ENCODE data around the gene NDUFB3. TPM values are rescaled to one million over a fixed set of nuclear protein-coding genes. Genes with fewer than 3 reads are reported as not detected.
"Not testable (repeated sequence)": the region's sequence is repeated elsewhere in the genome, so short reads cannot be mapped to it uniquely, and the experiment has no call there.

The NDUFB3 gene
- total and polyA plus RNA-seq, 4 donors, result 46.2 to 87.5 (median 79.1) TPM

- ATAC-seq (ENCODE audit: insufficient read depth, low FRiP score) (peak; percentile 44), DNase-seq (peak; percentile 76 to 87 (median 85))
- no peaks in the 10 kb centered on the region for H3K27me3 ChIP-seq (ENCODE audit: control insufficient read depth in 3 of 3, insufficient read depth in 3 of 3, low read length in 2 of 3)
- no peaks in the 10 kb centered on the region for H3K36me3 ChIP-seq (ENCODE audit: control insufficient read depth in 4 of 4, insufficient read depth in 4 of 4, low read length in 4 of 4)
- no peak for TF ChIP-seq CTCF (IDR thresholded peaks at IDR 0.05; ENCODE audit: control extremely low read depth, extremely low read depth)
- 0 to 1% methylated on average over 71 to 75 of the region's 75 CpGs for WGBS, 2 donors
- peaks cover 0 to 16% (median 7%) of the 10 kb centered on the region in 5 donors for H3K4me1 ChIP-seq (ENCODE audit: control insufficient read depth in 5 of 5, insufficient read depth in 5 of 5, low read length in 5 of 5)
- peak within 1 kb of the TSS; percentile 89 to 99 for H3K9ac ChIP-seq (ENCODE audit: insufficient read depth in 1 of 2, low read length in 2 of 2)
- peak within 1 kb of the TSS; percentile 99 to 100 for H3K27ac ChIP-seq (ENCODE audit: low read depth in 1 of 2, low read length in 1 of 2)
- H3K4me3 ChIP-seq, result peak within 1 kb of the TSS; percentile 93
- H3K9me3 ChIP-seq (ENCODE audit: control insufficient read depth in 4 of 4, insufficient read depth in 3 of 4, low read length in 3 of 4), result no peaks in the 10 kb centered on the region
Observed at GRCh38 chr2:201116115-201116958, 44.5 kb downstream of the NDUFB3 start, which contains the start of gene CFLAR. Gene CFLAR, plus strand, starts transcription at chr2:201116164. Its CDS starts 13,702 bp downstream, at chr2:201129866.

GRCh38 chr2:201116959-201117734 lies 45.3 kb downstream of the NDUFB3 start:
- peak; percentile 21 for ATAC-seq (ENCODE audit: insufficient read depth, low FRiP score)
- peaks cover 0 to 16% (median 7%) of the 10 kb centered on the region in 5 donors for H3K4me1 ChIP-seq (ENCODE audit: control insufficient read depth in 5 of 5, insufficient read depth in 5 of 5, low read length in 5 of 5)
- peak overlapping the region; percentile 93 for H3K4me3 ChIP-seq

GRCh38 chr2:201117735-201118094 lies 45.9 kb downstream of the NDUFB3 start:
- not testable (repeated sequence) for H3K9me3 ChIP-seq (ENCODE audit: control insufficient read depth in 4 of 4, insufficient read depth in 3 of 4, low read length in 3 of 4); H3K27me3 ChIP-seq (ENCODE audit: control insufficient read depth in 3 of 3, insufficient read depth in 3 of 3, low read length in 2 of 3); H3K36me3 ChIP-seq (ENCODE audit: control insufficient read depth in 4 of 4, insufficient read depth in 4 of 4, low read length in 4 of 4); DNase-seq; ATAC-seq (ENCODE audit: insufficient read depth, low FRiP score)
- Histone ChIP-seq H3K4me1 (ENCODE audit: control insufficient read depth in 5 of 5, insufficient read depth in 5 of 5, low read length in 5 of 5) (peaks cover 0 to 16% (median 7%) of the 10 kb centered on the region in 5 donors), H3K4me3 (peak overlapping the region; percentile 93), H3K9ac (ENCODE audit: insufficient read depth in 1 of 2, low read length in 2 of 2) (peak overlapping the region; percentile 16 to 96), H3K27ac (ENCODE audit: low read depth in 1 of 2, low read length in 1 of 2) (peak overlapping the region; percentile 99 to 100)
- WGBS, 2 donors, result 5 to 17% methylated on average over 13 of the region's 13 CpGs

More at GRCh38 chr2:201116959-201117734, 45.3 kb downstream of the NDUFB3 start:
- no peak for TF ChIP-seq CTCF (IDR thresholded peaks at IDR 0.05; ENCODE audit: control extremely low read depth, extremely low read depth)
- Histone ChIP-seq H3K27ac (ENCODE audit: low read depth in 1 of 2, low read length in 1 of 2) (peak overlapping the region; percentile 99 to 100), H3K9ac (ENCODE audit: insufficient read depth in 1 of 2, low read length in 2 of 2) (peak overlapping the region; percentile 89 to 96), H3K36me3 (ENCODE audit: control insufficient read depth in 4 of 4, insufficient read depth in 4 of 4, low read length in 4 of 4) (no peaks in the 10 kb centered on the region), H3K27me3 (ENCODE audit: control insufficient read depth in 3 of 3, insufficient read depth in 3 of 3, low read length in 2 of 3) (no peaks in the 10 kb centered on the region), H3K9me3 (ENCODE audit: control insufficient read depth in 4 of 4, insufficient read depth in 3 of 4, low read length in 3 of 4) (no peaks in the 10 kb centered on the region)
- peak; percentile 56 to 90 (median 87) for DNase-seq
- WGBS, 2 donors, result 0 to 1% methylated on average over 22 of the region's 22 CpGs
